ENCODE data around the gene CDH4.

Gene CDH4

GRCh38 chr20:61621035-61621730 is 369.1 kb downstream of the CDH4 start:
- DNase-seq = no peak

- no peak for DNase-seq
Observed at GRCh38 chr20:61621852-61622251, 369.8 kb downstream of the CDH4 start.

- no peak for DNase-seq
Observed at GRCh38 chr20:61623451-61623850, 371.4 kb downstream of the CDH4 start.

DNA sequence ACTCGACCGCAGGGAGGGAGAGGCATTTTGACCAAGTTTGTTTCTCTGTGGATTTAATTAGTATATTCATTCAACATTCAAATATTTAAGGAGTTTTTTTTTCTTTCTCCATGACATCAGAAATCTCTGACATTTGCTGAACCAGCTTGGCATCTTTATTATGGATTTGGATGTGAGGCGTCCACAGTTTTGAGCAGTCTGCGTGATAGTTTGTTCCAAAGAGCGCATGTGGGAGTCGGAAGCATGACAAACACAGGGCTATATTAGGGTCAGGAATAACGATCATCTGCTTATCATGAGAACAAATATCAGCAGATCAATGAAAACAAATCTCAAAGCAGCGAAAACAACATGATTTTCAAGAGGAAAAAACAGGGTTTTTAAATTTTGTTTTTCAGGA is 373.2 kb downstream of the CDH4 start:
- no peak for DNase-seq

DNA sequence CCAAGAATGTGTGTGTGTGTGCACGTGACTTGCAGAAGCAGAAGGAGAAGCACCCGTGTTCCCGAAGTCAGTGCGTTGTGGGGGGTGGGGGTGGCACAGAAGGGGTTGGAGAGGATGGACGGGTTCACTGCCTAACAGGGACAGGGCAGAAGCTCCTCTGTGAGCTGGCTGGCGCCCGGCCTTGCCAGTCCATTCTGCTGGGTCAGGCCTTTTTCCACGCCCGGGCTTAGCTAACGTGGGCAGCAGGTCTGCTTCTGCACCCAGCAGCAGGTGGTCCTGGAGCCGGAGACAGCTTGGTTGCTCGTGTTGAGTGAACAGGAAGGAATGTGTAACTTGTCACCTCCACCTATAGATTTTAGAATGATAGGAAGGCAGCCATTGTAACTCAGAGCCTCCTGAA is 374.4 kb downstream of the CDH4 start:
- no peak for DNase-seq

DNA sequence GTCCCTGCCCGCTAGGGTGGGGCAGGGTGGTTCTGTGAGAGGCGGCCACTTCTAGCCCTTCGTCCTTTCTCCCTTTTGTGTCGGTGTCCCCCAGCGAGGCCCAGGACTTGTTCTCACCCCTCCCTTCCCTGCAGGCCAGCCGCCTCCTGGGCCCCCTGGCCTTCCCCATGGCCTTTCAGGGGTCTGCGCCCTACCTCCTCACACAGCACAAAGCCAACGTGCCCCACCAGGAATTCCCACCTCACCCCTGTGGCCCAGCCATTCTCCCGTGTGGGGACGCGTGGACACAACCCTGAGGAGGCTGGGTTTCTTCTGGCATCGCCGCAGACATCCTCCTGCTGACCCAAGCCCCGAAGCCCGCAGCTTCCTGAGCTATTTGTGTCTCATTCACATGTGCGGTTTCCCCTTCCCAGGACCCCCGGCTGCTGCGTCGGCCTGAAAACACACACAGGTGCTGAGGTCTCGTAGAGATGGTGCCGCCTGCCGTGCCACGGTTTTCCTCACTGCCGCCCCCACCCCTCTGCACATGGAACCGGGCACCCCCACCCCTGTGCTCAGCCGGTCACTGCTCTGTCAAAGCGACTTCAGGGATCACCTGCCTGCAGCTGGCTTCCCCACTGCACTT is 375.8 kb downstream of the CDH4 start:
- no peak for DNase-seq

DNA sequence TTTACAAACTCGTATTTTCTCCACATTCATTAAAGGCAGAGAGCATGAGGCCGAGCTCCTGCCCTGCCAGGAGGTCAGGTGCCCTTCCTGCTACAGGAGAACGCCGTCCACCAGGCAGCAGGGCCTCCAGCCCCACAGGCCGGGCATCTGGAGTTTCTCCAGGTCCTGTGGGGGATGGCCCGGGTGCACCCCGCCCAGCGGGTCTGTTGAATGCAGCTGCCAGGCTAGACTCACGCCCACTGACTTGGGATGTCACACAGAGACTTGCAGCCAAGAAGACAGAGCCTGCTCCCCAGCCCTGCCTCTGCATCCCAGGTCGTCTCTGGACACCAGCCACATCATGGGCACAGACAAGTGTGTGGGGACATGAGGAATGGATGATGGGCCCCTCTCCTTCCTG is 376.4 kb downstream of the CDH4 start:
- no peak for DNase-seq

DNA sequence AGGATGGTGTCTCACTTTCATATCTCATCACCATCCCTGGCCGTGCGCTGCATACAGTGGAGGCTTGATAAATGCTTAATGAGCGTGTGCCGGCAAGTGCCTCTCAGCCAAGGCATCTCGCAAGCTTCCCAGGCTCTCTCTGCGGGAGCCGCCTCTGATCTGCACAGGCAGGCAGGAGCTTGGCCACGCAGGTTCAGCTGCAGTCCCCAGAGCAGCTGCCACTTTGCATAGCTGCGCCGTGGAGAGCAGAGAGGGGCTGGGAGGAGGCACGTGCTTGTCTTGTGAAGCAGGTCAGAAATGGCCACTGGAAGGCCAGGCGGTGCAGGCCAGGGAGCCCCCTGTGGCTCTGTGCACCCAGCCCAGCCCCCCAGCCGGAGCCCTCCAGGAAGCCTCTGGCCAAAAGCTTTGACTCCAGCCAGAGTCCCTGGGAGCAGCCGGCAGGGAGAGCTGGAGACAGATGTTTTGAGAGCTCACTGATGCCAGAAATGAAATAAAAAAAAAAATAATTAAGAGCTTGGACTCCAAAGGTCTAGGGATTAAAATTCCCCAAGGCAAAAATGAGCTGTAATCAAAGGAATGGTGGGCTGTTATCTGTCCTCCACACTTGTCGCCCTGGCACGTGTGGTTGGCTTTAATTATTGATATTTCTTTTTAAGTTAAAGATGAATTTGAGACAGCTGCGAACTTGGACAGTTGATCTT is 377.0 kb downstream of the CDH4 start:
- no peak for DNase-seq

DNA sequence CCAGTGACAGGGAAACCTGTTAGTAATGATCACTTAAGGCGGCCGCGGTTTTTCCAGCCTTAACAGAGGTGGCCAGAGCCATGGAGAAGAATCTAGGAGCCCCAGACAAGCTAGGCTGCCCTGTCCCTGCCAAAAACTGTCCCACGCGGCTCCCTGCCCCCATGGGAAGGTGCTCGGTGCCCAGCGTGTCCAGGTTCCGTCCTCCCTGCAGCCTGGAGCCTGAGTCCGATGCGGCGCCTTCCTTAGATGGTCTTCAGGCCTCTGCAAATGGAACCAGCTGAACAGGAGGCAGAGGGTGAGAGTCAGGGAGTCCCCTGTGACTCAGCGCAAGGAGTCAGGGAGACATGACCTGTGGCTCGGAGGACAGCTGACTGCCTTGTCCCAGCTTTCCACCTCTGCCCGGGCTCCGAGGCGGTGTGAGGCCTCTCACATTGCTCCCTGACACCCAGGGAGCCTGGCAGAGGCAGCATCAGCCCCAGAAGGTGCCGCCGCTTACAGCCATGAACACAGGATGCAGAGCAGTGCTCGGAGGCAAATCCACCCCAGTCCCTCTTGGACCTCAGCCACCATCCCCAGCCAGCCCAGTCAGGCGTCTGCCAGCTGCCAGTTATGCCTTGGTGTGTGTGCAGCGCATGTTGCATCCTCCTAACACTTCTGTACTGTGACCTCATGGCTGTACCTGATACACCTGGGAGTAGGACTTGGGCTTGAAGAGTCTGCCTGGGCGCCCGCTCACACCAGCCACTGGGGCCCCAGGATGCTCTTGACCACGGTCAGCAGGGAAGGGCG is 377.7 kb downstream of the CDH4 start:
- no peak for DNase-seq

DNA sequence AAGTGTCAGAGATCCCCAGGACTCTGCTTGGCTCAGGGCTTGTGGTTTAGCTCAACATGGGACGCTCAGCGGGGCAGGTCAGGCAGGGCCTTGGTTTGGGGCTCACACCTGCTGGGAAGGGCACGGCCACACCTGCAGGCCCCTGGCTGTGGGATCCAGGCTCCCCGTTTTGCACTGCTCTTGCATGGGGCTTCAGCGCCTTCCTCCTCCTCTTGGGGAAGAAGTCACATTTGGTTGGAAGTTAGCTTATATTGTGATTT is 378.3 kb downstream of the CDH4 start:
- DNase-seq = no peak

GRCh38 chr20:61630816-61631215 is 378.8 kb downstream of the CDH4 start:
- DNase-seq = no peak

DNA sequence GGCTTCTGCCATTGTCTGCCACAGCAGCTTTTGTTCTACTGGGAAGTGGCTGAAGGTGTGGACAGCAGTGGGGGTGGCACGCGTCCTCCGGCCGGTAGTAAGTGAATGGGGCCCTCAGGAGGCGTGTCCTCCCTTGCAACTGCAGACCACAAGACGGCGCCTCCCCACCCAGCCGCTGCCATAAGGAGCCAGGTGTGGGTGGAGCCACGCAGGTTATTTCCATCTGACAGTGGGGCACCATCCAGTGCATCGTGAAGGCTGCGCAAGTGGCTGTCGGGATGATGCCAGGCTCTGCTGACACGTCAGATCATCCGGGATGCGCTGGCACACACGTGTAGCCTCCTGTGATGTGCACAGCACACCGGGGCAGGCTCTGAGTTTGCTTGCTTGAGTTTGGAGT is 379.7 kb downstream of the CDH4 start:
- no peak for DNase-seq

GRCh38 chr20:61633004-61633403 is 380.9 kb downstream of the CDH4 start:
- no peak for DNase-seq

DNA sequence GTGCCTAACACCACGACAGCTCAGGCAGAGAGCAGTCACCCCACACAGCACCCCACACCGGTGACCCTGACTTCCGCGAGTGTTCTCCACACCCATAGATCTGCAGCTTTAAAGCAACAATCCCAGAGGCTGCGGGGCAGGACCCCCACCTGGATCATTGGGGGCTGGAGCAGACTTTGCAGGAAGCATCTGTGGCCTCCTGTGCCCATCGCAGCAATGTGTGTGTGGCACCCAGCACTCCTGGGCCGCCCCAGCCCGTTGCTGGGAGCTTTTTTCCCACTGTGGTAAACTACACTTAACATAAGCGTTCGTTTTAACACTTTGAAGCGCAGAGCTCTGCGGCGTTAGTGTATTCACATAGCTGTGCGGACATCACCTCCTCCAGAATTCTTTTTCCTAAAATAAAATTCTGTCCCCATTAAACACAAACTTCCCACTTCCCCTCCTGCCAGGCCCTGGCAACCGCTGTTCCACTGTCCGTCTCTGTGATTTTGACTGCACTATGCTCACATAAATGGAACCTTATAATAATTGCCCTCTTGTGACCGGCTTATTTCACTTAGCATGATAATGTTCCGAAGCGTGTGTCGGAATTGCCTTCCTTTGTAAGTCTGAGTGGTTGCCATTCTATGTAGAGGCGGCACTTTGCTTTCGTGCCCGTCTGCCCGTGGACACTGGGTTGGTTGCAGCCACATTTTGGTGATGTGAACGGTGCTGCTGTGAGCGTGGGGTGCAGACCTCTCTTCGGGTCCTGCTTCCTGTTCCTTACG is 382.5 kb downstream of the CDH4 start:
- no peak for DNase-seq

DNA sequence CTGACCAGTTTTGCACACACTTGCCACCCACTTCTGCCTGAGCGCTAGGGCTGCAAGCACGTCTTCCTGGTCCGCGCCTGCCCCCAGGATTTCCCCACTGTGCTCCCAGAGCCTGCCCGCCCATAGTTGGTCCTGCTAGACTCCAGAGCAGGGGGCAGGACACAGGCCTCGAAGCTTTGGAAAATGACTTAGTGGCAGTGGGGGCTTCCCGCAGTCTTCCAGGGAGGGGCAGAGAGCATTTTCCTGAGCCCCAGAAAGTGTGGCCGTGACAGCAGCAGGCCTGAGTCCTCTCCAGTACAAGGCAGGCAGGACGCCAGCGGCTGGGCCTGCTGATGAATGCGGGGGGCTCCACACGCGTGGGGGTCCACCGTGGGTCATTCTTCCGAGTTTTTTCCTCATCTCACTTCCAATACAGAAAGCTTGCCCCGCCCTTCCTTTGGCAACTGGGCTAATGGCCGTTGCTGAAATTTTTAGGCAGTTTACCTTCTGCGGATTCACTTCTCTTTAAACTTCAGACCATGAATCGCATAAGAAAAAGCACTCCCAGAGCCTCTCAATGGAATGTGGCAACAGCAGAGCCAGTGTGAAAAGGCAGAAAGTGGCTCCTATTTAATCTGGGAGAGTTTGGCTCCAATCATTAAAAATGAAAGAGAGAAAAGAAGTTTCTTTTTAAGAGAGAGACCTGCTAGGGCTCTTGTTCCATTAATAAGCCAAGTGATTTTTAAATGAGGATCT is 383.8 kb downstream of the CDH4 start:
- DNase-seq = no peak

DNA sequence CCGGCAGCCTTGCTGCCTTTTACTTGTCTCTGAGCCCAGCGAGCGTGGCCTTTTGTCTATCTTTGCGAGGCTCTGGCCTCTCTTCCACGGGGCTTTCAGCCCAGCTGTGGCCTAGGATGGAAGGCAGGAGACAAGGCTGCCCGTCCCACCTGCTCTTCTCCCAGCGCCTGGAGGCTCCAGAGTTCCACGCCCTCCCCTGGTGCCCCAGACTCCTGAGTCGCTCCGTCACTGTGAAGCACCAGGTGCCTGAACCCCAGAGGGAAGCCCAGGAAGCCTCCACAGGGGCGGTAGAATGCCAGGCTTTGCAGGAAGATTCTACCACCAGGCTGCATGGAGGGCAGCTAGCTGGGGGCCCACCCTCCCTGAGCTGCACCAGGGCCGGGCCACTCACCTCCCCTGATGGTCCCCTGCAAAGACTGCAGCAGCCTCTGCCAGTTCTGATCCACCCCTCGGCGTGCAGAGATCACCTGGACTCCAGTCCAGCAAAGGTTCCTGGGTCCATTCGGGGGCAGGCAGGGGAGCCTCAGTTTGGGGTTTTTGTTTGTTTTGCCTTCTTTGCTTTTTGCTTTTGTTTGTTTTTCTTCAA is 384.6 kb downstream of the CDH4 start:
- DNase-seq = no peak

- DNase-seq = no peak
Observed at GRCh38 chr20:61638802-61639585, 386.9 kb downstream of the CDH4 start.

- DNase-seq = no peak
Observed at GRCh38 chr20:61640131-61640870, 388.2 kb downstream of the CDH4 start.

DNA sequence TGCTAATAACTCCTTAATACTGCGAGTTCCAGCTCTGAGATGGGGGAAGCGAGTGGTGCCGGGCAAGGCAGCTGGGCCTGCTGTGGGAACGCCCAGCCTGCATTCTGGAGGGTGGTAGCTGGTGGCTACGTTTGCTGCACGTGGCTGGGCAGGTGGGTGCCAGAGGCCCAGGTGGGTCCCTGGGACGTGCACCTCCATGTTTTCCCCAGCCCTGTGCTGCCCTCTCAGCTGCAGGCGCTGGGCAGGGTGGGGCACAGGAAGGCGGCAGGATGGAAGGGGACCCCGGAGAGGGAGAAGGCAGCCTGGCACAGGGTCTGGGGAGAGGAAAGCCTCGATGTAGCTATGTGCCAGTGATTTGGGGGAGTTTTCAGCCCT is 388.8 kb downstream of the CDH4 start:
- no peak for DNase-seq

GRCh38 chr20:61643656-61644377 is 391.8 kb downstream of the CDH4 start:
- DNase-seq = no peak

All from CD4-positive, alpha-beta T cell treated with Interleukin-15 for 1 hour (primary cell).